ENCODE data around the gene CDH8.

CDH8 gene

GRCh38 chr16:61842666-61843065 is 193.6 kb downstream of the CDH8 start:
- DNase-seq (ENCODE audit: low spot score): no peak
- no peak for TF ChIP-seq CTCF (IDR thresholded peaks at IDR 0.05)
- H3K4me3 ChIP-seq: no peak overlapping the region
- no peak overlapping the region for H3K27ac ChIP-seq

GRCh38 chr16:61836804-61837393 is 199.3 kb downstream of the CDH8 start:
- DNase-seq (ENCODE audit: low spot score): no peak
- TF ChIP-seq CTCF (IDR thresholded peaks at IDR 0.05): no peak
- Histone ChIP-seq H3K4me3 (no peak overlapping the region), H3K27ac (no peak overlapping the region)

- no peak overlapping the region for H3K4me3 ChIP-seq
- no peak for DNase-seq (ENCODE audit: low spot score)
Measured at GRCh38 chr16:61834082-61834481, 202.2 kb downstream of the CDH8 start.

GRCh38 chr16:61831351-61831917 is 204.8 kb downstream of the CDH8 start:
- no peak for DNase-seq (ENCODE audit: low spot score)
- no peak for TF ChIP-seq CTCF (IDR thresholded peaks at IDR 0.05)
- no peak overlapping the region for H3K4me3 ChIP-seq
- H3K27ac ChIP-seq: no peak overlapping the region

More at GRCh38 chr16:61834082-61834481, 202.2 kb downstream of the CDH8 start:
- no peak for TF ChIP-seq CTCF (IDR thresholded peaks at IDR 0.05)
- H3K27ac ChIP-seq: no peak overlapping the region

GRCh38 chr16:61829631-61830030 is 206.6 kb downstream of the CDH8 start:
- no peak for TF ChIP-seq CTCF (IDR thresholded peaks at IDR 0.05)
- no peak for DNase-seq (ENCODE audit: low spot score)
- Histone ChIP-seq H3K27ac (no peak overlapping the region), H3K4me3 (no peak overlapping the region)

- TF ChIP-seq CTCF (IDR thresholded peaks at IDR 0.05): no peak
- no peak for DNase-seq (ENCODE audit: low spot score)
- no peak overlapping the region for H3K4me3 ChIP-seq
- no peak overlapping the region for H3K27ac ChIP-seq
Measured at GRCh38 chr16:61823326-61823725, 212.9 kb downstream of the CDH8 start.

- TF ChIP-seq CTCF (IDR thresholded peaks at IDR 0.05): no peak
- no peak overlapping the region for H3K4me3 ChIP-seq
- H3K27ac ChIP-seq: no peak overlapping the region
- DNase-seq (ENCODE audit: low spot score): no peak
Measured at GRCh38 chr16:61820820-61821219, 215.4 kb downstream of the CDH8 start.
